HG02973 (cell line): Measurements from ENCODE around the gene METRNL.
"Not testable (repeated sequence)": the region's sequence is repeated elsewhere in the genome, so short reads cannot be mapped to it uniquely, and the experiment has no call there.

Experiments
- ATAC-seq: cut with Tn5 transposase; IDR thresholded peaks from one replicate; pipeline ENCODE4 v1.9.1; 2021; ENCODE audit warnings: moderate library complexity; ENCODE audit not compliant: unreplicated experiment

METRNL gene

DNA sequence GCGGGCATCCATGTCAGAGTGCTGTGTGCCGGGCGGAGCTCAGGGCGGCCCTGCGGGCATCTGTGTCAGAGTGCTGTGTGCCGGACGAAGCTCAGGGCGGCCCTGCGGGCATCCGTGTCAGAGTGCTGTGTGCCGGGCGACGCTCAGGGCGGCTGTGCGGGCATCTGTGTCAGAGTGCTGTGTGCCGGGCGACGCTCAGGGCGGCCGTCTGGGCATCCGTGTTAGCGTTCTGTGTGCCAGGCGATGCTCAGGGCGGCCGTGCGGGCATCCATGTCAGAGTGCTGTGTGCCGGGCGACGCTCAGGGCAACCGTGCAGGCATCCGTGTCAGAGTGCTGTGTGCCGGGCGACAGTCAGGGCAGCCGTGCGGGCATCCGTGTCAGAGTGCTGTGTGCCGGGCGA lies 55.0 kb downstream of the METRNL start:
- ATAC-seq = not testable (repeated sequence)

DNA sequence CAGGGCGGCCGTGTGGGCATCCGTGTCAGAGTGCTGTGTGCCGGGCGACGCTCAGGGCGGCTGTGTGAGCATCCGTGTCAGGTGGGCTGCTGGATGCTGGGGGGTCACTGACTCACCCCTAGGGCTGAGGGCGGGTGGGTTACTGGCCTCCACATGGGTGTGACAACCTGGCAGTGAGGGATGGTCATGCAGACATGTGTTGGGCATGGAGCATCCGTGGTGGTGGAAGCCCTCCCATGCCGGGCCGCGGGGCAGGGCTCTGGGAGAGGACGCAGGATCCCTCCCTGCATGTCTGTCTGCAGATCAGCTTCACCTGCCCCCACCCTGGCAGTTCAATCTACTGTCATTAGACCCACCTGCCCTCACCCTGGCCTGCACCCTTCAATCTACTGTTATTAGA lies 56.3 kb downstream of the METRNL start:
- no peak for ATAC-seq

DNA sequence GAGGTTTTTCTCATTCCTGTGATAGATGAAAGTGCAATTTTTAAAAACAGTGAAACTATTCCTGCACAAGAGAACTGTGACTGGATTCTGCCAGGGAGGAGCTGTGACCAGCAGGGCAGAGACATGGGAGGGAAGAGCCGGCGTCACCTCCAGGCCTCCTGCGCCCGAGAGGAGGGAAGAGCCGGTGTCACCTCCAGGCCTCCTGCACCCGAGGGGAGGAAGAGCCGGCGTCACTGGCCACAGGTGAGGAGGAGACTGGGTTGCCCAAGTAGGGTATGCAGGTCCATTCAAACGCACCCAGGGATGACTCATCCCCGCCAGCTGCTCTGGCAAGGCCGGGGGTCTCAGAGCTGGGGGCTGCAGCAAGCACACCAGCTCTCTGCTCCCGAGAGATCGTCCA lies 56.7 kb downstream of the METRNL start:
- ATAC-seq = no peak

DNA sequence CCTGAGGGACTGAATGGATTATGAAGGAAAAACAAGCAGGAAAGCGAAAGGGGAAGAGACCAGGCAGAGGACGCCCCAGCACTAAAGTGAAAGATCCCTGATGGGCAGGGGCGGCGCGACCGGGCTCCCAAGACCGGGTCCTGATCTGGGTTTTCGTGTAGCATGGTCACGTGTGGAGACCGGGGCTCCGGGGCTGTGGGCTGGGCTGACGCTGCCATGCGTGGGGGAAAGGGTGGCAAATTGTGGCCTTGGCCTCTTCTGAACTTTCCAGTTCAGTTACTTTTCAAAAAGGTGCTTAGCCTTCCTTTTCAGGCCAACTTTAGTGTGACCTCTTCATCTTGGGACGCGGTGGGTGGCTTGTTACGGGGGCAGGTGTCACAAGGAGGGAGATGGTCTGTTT lies 57.5 kb downstream of the METRNL start:
- ATAC-seq = no peak

DNA sequence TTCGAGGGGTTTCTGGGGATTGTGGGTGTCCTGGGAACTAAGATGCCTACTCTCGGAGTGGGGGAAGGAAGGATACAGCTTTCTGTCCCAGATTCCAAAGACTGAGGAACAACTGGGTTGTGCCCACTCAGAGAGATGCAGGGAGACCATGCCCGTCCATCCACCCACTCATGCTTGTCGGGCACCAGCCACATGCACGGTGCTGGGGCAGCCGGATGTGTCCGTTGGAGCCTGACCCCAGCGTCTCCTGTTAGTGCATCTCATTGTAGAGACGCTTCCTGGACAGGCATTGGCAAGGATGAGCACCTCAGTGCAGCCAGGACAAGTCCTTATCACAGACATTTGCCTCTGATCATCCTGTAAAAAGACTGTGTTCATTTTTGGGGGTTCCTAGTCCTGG lies 58.1 kb downstream of the METRNL start:
- no peak for ATAC-seq

DNA sequence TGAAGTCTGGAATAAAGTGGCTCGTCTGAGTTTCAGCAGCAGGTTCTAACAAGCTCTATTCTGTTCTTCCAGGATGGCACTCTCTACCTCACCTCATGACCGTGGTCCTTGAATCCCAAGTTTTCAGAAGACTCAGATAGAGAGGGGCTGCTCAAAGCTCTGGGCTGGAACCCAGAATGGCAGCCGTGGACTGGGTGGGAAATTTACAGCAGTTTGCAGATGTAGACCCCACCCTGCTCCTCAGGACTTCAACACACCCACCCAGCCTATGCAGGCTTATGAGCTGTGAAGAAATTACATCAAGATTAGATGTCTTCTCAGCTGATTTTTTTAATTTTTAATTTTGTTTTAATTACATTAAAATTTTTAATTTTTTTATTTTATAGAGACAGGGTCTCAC lies 59.4 kb downstream of the METRNL start:
- ATAC-seq = no peak

DNA sequence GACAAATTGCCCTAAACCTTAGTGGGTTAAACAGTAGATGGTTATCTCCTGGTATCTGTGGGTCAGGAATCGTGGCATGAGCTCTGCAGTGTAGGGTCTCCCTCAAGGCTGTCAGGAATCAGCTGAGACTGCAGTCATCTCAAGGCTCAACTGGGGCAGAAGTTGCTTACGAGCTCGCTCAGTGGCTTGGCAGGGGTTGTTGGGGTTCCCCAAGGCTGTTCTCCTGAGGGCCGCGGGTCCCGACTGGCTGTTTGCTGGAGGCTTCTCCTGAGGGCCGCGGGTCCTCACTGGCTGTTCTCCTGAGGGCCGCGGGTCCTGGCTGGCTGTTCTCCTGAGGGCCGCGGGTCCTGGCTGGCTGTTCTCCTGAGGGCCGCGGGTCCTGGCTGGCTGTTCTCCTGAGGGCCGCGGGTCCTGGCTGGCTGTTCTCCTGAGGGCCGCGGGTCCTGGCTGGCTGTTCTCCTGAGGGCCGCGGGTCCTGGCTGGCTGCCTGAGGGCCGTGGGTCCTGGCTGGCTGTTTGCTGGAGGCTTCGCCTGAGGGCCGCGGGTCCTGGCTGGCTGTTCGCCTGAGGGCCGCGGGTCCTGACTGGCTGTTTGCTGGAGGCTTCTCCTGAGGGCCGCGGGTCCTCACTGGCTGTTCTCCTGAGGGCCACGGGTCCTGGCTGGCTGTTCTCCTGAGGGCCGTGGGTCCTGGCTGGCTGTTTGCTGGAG lies 60.3 kb downstream of the METRNL start:
- not testable (repeated sequence) for ATAC-seq

DNA sequence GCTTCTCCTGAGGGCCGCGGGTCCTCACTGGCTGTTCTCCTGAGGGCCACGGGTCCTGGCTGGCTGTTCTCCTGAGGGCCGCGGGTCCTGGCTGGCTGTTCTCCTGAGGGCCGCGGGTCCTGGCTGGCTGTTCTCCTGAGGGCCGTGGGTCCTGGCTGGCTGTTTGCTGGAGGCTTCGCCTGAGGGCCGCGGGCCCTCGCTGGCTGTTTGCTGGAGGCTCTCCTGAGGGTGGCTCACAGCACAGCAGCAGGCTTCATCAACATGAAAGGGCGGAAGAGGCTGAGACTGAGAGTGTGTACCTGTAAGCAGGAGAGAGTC lies 60.8 kb downstream of the METRNL start:
- not testable (repeated sequence) for ATAC-seq

DNA sequence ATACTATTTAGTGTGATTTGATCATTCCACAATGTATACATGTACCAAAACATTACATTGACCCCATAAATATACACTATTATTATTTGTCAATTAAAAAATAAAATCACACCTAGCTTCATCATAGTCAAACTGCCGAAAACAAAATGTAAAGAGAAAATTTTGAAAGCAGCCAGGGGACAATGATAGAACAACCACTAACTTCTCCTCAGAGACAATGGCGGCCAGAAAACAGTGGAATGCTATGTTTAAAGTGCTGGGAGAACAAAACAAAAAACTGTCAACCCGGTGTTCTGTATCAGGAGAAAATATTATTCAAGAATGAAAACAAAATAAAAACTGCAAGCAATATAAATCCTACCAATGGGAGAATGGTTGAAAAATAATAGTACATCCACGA lies 63.2 kb downstream of the METRNL start:
- no peak for ATAC-seq

DNA sequence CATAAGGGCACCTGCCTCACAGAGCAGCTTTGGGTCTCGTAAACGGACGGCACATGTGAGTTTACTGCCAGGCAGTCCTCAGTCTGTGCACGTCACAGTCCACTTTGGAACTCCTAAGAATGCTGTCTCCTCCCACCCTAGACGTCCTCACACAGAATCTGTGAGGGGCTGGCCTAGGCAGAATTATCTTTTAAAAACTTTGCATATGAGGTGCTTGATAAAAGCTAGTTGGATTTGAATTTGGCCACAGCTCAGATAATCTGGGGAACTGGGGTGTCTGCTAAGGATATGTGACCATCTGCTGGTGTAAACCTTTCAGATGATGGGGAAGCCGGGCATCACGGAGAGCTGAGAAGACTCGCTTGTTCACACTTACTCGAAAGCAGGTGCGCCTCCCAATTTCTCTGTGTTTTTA lies 64.4 kb downstream of the METRNL start:
- no peak for ATAC-seq
